Mesendoderm (in vitro differentiated cells): ENCODE data around the gene RAB1B.
"Not testable (repeated sequence)": the region's sequence is repeated elsewhere in the genome, so short reads cannot be mapped to it uniquely, and the experiment has no call there.

Source experiments
- DNase-seq: peaks from one replicate; pipeline ENCODE4 v3.0.0; 2013
- H2AK5ac ChIP-seq: 2 replicates; pipeline ENCODE4 v1.6.1; 2013; ENCODE audit warnings: low read length, inconsistent platforms
- H2BK120ac ChIP-seq: 2 replicates; pipeline ENCODE4 v1.6.1; 2013; ENCODE audit warnings: low read depth, mild to moderate bottlenecking, low read length, moderate library complexity, mixed read lengths
- H2BK15ac ChIP-seq: replicated peaks from 2 replicates; pipeline ENCODE4 v1.6.1; 2013; ENCODE audit warnings: low read depth, mild to moderate bottlenecking, moderate library complexity
- H2BK5ac ChIP-seq: 2 replicates; pipeline ENCODE4 v1.6.1; 2013; ENCODE audit warnings: low read length, inconsistent platforms
- H3K18ac ChIP-seq: 2 replicates; pipeline ENCODE4 v1.6.1; 2013; ENCODE audit warnings: mild to moderate bottlenecking, low read length, mixed read lengths
- H3K23ac ChIP-seq: one replicate; pipeline ENCODE4 v1.6.1; 2013; ENCODE audit warnings: low read length
- H3K27ac ChIP-seq: 2 replicates; pipeline ENCODE4 v1.5.1; 2013; ENCODE audit warnings: low read depth, mild to moderate bottlenecking, inconsistent platforms, low read length, moderate library complexity
- H3K27me3 ChIP-seq: 2 replicates; pipeline ENCODE4 v1.6.1; 2013; ENCODE audit warnings: low read length, control low read depth, mild to moderate bottlenecking, inconsistent platforms; ENCODE audit not compliant: insufficient read depth, poor library complexity
- H3K36me3 ChIP-seq: 2 replicates; pipeline ENCODE4 v1.6.1; 2013; ENCODE audit warnings: low read length, inconsistent platforms; ENCODE audit not compliant: control insufficient read depth, insufficient read depth
- H3K4ac ChIP-seq: one replicate; pipeline ENCODE4 v1.6.1; 2013; ENCODE audit warnings: low read depth, mild to moderate bottlenecking, low read length, moderate library complexity
- H3K4me1 ChIP-seq: 2 replicates; pipeline ENCODE4 v1.6.1; 2013; ENCODE audit warnings: low read depth, low read length, inconsistent platforms; ENCODE audit not compliant: control insufficient read depth
- H3K4me2 ChIP-seq: 2 replicates; pipeline ENCODE4 v1.6.1; 2013; ENCODE audit warnings: low read length
- H3K4me3 ChIP-seq: 2 replicates; pipeline ENCODE4 v1.5.1; 2013; ENCODE audit warnings: mild to moderate bottlenecking, low read length
- H3K56ac ChIP-seq: one replicate; pipeline ENCODE4 v1.6.1; 2013; ENCODE audit warnings: low read length
- H3K79me1 ChIP-seq: 2 replicates; pipeline ENCODE4 v1.6.1; 2013; ENCODE audit warnings: low read length, inconsistent platforms
- H3K79me2 ChIP-seq: 2 replicates; pipeline ENCODE4 v1.6.1; 2013; ENCODE audit warnings: mild to moderate bottlenecking, low read length; ENCODE audit not compliant: control insufficient read depth, insufficient read depth
- H3K9ac ChIP-seq: 2 replicates; pipeline ENCODE4 v1.6.1; 2013; ENCODE audit warnings: low read length, inconsistent platforms
- H4K5ac ChIP-seq: one replicate; pipeline ENCODE4 v1.6.1; 2013; ENCODE audit warnings: low read length
- H4K8ac ChIP-seq: one replicate; pipeline ENCODE4 v1.6.1; 2013; ENCODE audit warnings: low read depth, mild to moderate bottlenecking, control low read depth, low read length, moderate library complexity
- WGBS: extraction: QIAGEN DNeasy Blood & Tissue Kit; methylation state at CpG from one replicate; pipeline ENCODE4 v1.1.7; 2013; ENCODE audit warnings: low lambda C conversion rate, missing lambda C conversion rate; ENCODE audit not compliant: insufficient coverage; ENCODE audit errors: extremely low coverage; 5-methylcytosine and 5-hydroxymethylcytosine counted together

RAB1B gene

DNA sequence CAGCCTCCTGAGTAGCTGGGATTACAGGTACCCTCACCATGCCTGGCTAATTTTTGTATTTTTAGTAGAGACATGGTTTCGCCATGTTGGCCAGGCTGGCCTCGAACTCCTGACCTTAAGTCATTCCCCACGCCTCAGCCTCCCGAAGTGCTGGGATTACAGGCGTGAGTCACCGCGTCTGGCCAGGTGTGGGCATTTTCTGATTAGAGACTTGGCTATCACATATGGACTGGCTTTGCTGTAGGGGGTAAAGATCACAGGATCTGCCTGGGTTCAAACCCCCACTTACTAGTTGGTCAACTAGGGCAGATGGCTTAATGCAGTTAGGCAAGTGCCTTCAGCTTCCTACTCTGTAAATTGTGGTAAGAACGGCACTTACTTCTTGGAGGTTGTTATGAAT is 41.9 kb downstream of the RAB1B start:
- H3K36me3 ChIP-seq: no peaks in the 10 kb centered on the region
- no peak overlapping the region for H3K4me2 ChIP-seq
- no peaks in the 10 kb centered on the region for H3K27me3 ChIP-seq
- no peak for DNase-seq
- no peak overlapping the region for H2AK5ac ChIP-seq
- H4K8ac ChIP-seq: no peak overlapping the region
- no peak overlapping the region for H3K27ac ChIP-seq
- no peak overlapping the region for H3K56ac ChIP-seq
- no peak overlapping the region for H2BK120ac ChIP-seq
- no peak overlapping the region for H3K9ac ChIP-seq
- H3K79me2 ChIP-seq: no peaks in the 10 kb centered on the region
- no peak overlapping the region for H3K4me3 ChIP-seq
- no CpG with 5 or more reads among the region's 8 CpGs for WGBS
- H2BK15ac ChIP-seq: no peak overlapping the region
- no peak overlapping the region for H3K18ac ChIP-seq
- H3K4ac ChIP-seq: no peak overlapping the region
- H3K79me1 ChIP-seq: no peaks in the 10 kb centered on the region
- H2BK5ac ChIP-seq: no peak overlapping the region
- no peak overlapping the region for H4K5ac ChIP-seq
- H3K23ac ChIP-seq: no peak overlapping the region
- peaks cover 8% of the 10 kb centered on the region for H3K4me1 ChIP-seq

DNA sequence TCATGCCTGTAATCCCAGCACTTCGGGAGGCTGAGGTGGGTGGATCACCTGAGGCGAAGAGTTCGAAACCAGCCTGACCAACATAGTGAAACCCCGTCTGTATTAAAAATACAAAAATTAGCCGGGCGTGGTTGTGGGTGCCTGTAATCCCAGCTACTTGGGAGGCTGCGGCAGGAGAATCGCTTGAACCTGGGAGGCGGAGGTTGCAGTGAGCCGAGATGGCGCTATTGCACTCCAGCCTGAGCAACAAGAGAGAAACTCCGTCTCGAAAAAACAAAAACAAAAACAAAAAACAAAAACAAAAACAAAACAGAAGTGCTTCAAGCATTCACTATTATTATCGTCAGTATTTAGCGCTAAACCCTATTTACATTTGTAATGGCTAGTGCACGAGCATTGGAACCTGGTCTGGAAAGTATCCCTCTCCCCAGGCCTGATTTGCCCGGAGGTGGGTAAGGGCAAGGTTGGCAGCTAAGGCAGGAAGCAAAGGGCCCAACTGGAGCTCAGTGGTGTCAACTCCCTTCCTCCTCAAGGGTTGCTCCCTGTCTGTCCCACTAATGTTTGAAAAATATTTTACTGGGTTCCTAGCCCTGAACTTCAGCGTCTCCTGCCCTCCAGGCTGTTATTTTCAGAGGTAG is 42.5 kb downstream of the RAB1B start:
- no CpG with 5 or more reads among the region's 18 CpGs for WGBS
- not testable (repeated sequence) for H3K4me1 ChIP-seq, H3K27me3 ChIP-seq, H2BK15ac ChIP-seq, DNase-seq, H2AK5ac ChIP-seq, H2BK5ac ChIP-seq, H4K8ac ChIP-seq, H3K18ac ChIP-seq, H3K79me2 ChIP-seq, H2BK120ac ChIP-seq, H4K5ac ChIP-seq, H3K36me3 ChIP-seq, H3K27ac ChIP-seq, H3K4ac ChIP-seq, H3K23ac ChIP-seq, H3K79me1 ChIP-seq, H3K4me3 ChIP-seq, H3K4me2 ChIP-seq
- Histone ChIP-seq H3K9ac (peak overlapping the region; percentile 34), H3K56ac (peak overlapping the region; percentile 49)

DNA sequence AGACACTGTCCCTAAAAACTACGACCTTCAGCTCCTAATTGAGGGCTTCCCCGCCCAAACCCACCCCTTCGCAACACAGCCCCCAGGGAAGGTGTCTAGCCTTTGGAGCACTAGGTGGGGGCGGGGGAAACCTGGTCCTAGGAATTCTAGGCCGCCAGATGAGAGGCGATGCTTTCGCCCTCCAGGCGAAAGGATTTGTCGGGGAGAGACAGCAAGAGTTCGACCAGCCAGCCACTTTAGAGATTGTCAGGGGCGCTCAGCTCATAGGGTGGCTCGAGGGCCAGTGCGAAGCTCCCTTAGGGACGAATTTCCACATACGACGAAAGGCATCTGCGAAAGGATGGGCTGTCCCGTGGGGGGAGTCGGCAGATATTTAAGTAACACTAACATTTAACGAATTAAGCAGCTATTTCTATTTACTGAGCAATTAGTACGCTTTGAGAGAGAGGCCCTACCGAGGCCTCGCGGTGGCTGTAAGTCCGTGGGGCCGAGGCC is 43.1 kb downstream of the RAB1B start:
- peak; percentile 82 for DNase-seq
- no peak overlapping the region for H2AK5ac ChIP-seq
- no peaks in the 10 kb centered on the region for H3K27me3 ChIP-seq
- no peak overlapping the region for H3K4me3 ChIP-seq
- no peak overlapping the region for H3K23ac ChIP-seq
- H3K56ac ChIP-seq: peak overlapping the region; percentile 97
- H2BK120ac ChIP-seq: no peak overlapping the region
- H3K79me2 ChIP-seq: no peaks in the 10 kb centered on the region
- peaks cover 8% of the 10 kb centered on the region for H3K4me1 ChIP-seq
- peak overlapping the region; percentile 68 for H3K27ac ChIP-seq
- H3K9ac ChIP-seq: peak overlapping the region; percentile 82
- H3K79me1 ChIP-seq: no peaks in the 10 kb centered on the region
- H3K4me2 ChIP-seq: no peak overlapping the region
- no peak overlapping the region for H2BK5ac ChIP-seq
- H3K36me3 ChIP-seq: no peaks in the 10 kb centered on the region
- H4K5ac ChIP-seq: no peak overlapping the region
- H4K8ac ChIP-seq: no peak overlapping the region
- H2BK15ac ChIP-seq: no peak overlapping the region
- WGBS: no CpG with 5 or more reads among the region's 26 CpGs
- no peak overlapping the region for H3K18ac ChIP-seq
- H3K4ac ChIP-seq: no peak overlapping the region

DNA sequence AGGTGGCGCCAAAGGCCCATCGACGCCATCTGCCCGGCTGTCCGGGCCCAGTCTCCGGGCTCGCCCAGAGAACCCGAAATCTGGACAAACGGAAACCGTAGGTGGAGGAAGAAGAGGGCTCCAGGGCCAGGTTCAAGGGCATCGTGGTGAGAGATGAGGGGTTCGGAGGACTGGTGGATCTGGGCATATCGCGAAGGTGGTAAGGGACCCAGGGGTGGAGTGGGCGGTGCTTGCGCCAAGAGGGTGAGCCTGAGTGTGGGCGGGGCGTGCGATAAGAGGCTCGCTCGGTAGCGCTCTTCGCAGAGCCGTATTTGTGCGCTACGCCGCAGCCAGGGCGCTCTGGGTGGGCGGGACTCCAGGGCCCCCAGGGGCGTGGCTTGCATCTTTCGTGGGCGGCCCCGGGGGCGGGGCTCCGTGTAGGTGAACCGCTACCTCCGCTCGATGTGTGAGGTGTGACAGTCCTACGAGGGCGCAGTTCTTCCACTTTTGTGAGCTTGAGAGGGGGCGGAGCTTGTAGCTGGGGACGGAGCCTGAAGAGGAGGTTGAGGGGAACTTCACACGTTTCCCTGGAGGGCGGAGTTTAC is 43.6 kb downstream of the RAB1B start:
- peak; percentile 90 for DNase-seq
- H2BK15ac ChIP-seq: no peak overlapping the region
- peaks cover 8% of the 10 kb centered on the region for H3K4me1 ChIP-seq
- H3K23ac ChIP-seq: no peak overlapping the region
- no peak overlapping the region for H4K8ac ChIP-seq
- H3K79me1 ChIP-seq: no peaks in the 10 kb centered on the region
- H4K5ac ChIP-seq: no peak overlapping the region
- H3K27ac ChIP-seq: peak overlapping the region; percentile 68
- peak overlapping the region; percentile 97 for H3K56ac ChIP-seq
- no peak overlapping the region for H3K4ac ChIP-seq
- no peaks in the 10 kb centered on the region for H3K27me3 ChIP-seq
- H2AK5ac ChIP-seq: no peak overlapping the region
- peak overlapping the region; percentile 82 for H3K9ac ChIP-seq
- H3K4me3 ChIP-seq: peak overlapping the region; percentile 71
- peak overlapping the region; percentile 93 for H2BK5ac ChIP-seq
- peak overlapping the region; percentile 100 for H3K4me2 ChIP-seq
- H3K79me2 ChIP-seq: no peaks in the 10 kb centered on the region
- no peaks in the 10 kb centered on the region for H3K36me3 ChIP-seq
- no CpG with 5 or more reads among the region's 44 CpGs for WGBS
- no peak overlapping the region for H2BK120ac ChIP-seq
- no peak overlapping the region for H3K18ac ChIP-seq

DNA sequence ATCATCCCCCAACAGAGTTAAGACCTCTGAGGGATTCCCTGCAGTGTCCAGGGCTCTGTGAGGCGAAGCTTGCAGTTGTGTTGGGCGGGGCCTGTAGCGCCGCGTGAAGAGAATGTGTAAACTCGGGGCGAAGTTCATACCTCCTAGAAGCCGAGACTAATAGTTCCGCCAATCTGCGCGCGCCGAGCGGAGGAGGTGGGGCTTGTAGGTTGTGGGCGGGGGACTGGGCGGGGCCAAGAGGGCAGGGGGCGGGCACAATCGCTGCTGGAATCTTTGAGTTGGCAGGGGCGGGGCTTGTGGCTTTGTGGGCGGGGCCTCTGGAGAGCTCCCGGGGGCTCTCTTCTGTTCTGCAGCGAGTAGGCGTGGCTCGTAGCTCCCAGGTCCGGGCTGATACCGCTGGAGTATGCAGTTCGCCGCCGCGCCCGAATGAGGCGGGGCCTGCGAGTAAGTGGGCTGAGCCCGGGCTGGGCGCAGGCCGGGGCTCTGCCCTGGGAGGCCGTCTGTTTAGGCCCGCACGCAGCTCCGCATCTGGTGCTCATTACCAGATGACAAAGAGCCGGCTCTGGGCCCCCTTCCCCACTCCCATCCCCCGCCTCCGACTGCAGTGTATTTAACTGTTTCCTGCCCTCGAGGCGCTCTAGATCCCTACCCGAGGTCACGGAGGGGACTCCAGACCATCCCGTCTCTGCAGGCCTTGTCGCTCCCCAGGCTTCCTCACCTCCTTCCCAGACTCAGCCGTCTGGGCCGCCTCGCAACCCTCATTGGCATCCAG is 44.3 kb downstream of the RAB1B start:
- Histone ChIP-seq H4K5ac (no peak overlapping the region), H3K4me1 (peaks cover 10% of the 10 kb centered on the region)

More for the DNA sequence above, 44.3 kb downstream of the RAB1B start:
- Histone ChIP-seq H3K36me3 (no peaks in the 10 kb centered on the region), H3K4me2 (peak overlapping the region; percentile 100), H3K9ac (peak overlapping the region; percentile 86), H3K23ac (peak overlapping the region; percentile 24), H3K79me2 (no peaks in the 10 kb centered on the region), H2BK15ac (no peak overlapping the region), H2AK5ac (no peak overlapping the region), H2BK5ac (peak overlapping the region; percentile 70), H3K56ac (peak overlapping the region; percentile 93), H4K8ac (no peak overlapping the region), H3K4ac (peak overlapping the region; percentile 75), H3K18ac (peak overlapping the region; percentile 1), H2BK120ac (peak overlapping the region; percentile 9), H3K27me3 (no peaks in the 10 kb centered on the region), H3K27ac (peak overlapping the region; percentile 92), H3K4me3 (peak overlapping the region; percentile 65), H3K79me1 (no peaks in the 10 kb centered on the region)
- WGBS: no CpG with 5 or more reads among the region's 52 CpGs
- peak; percentile 99 for DNase-seq
